IMR-90 (cell line): ENCODE measurements around the gene CFAP43. TPM values are rescaled to one million over a fixed set of nuclear protein-coding genes. Genes with fewer than 3 reads are reported as not detected.

Experiments
- ATAC-seq: fragments of 200-7000 bp; cut with Tn5 transposase; 2 replicates; pipeline ENCODE4 v1.9.1; 2020; ENCODE audit warnings: low read depth, mild to moderate bottlenecking, moderate library complexity
- BruUV-seq: library from RNA; stranded (reverse); fragments of 400-500 nt; replicated peaks from 2 replicates; lab custom pipeline; 2021; lab: Mats Ljungman, UMichigan
- CTCF ChIA-PET: fragments of 300-600 bp; formaldehyde crosslinking; extraction: SDS; loops from one replicate; lab custom pipeline; 2021; ENCODE audit warnings: antibody characterized with exemption; lab: Yijun Ruan, JAX
- POLR2A ChIA-PET: fragments of 300-600 bp; sonication (Branson Sonifier 250); formaldehyde crosslinking; loops from one replicate; lab custom pipeline; 2022; ENCODE audit warnings: antibody characterized with exemption; ENCODE audit not compliant: unreplicated experiment; lab: Charles Lee
- DNase-seq: peaks from one replicate; pipeline ENCODE4 v3.0.0; 2013
- H2AFZ ChIP-seq: replicated peaks from 2 replicates; pipeline ENCODE3; 2013; ENCODE audit warnings: low read length, mild to moderate bottlenecking; ENCODE audit not compliant: poor library complexity
- H2AK5ac ChIP-seq: 2 replicates; pipeline ENCODE4 v1.6.1; 2013; ENCODE audit warnings: low read depth, low read length, inconsistent platforms
- H2AK9ac ChIP-seq: replicated peaks from 2 replicates; pipeline ENCODE3; 2013; ENCODE audit warnings: mild to moderate bottlenecking, low read depth, low read length, moderate library complexity; ENCODE audit not compliant: poor library complexity
- H2BK120ac ChIP-seq: 2 replicates; pipeline ENCODE4 v1.6.1; 2013; ENCODE audit warnings: low read depth, low read length, inconsistent platforms
- H2BK15ac ChIP-seq: 3 replicates; pipeline ENCODE4 v1.6.1; 2013; ENCODE audit warnings: low read depth, low read length, inconsistent platforms
- H2BK20ac ChIP-seq: 2 replicates; pipeline ENCODE4 v1.6.1; 2013; ENCODE audit warnings: low read depth, mild to moderate bottlenecking, inconsistent platforms, low read length, moderate library complexity
- H2BK5ac ChIP-seq: 2 replicates; pipeline ENCODE4 v1.6.1; 2013; ENCODE audit warnings: mild to moderate bottlenecking, low read depth, low read length, inconsistent platforms; ENCODE audit not compliant: poor library complexity, severe bottlenecking
- H3K14ac ChIP-seq: replicated peaks from 2 replicates; pipeline ENCODE4 v1.6.1; 2013; ENCODE audit warnings: low read depth, low read length, inconsistent platforms
- H3K18ac ChIP-seq: 2 replicates; pipeline ENCODE4 v1.6.1; 2013; ENCODE audit warnings: low read depth, low read length, control low read depth
- H3K23ac ChIP-seq: 2 replicates; pipeline ENCODE4 v1.6.1; 2013; ENCODE audit warnings: low read depth, low read length, inconsistent platforms
- H3K27ac ChIP-seq: 2 replicates; pipeline ENCODE4 v1.5.1; 2013; ENCODE audit warnings: mild to moderate bottlenecking, control low read depth, low read length; ENCODE audit not compliant: insufficient read depth
- H3K27me3 ChIP-seq: 2 replicates; pipeline ENCODE4 v1.6.1; 2013; ENCODE audit warnings: low read length; ENCODE audit not compliant: control insufficient read depth, insufficient read depth
- H3K36me3 ChIP-seq: 2 replicates; pipeline ENCODE4 v1.6.1; 2013; ENCODE audit warnings: low read length, mixed read lengths; ENCODE audit not compliant: control insufficient read depth, insufficient read depth
- H3K4ac ChIP-seq: 2 replicates; pipeline ENCODE4 v1.6.1; 2013; ENCODE audit warnings: low read depth, low read length, inconsistent platforms
- H3K4me1 ChIP-seq: 2 replicates; pipeline ENCODE4 v1.6.1; 2013; ENCODE audit warnings: low read length, mixed read lengths; ENCODE audit not compliant: control insufficient read depth, insufficient read depth
- H3K4me2 ChIP-seq: 2 replicates; pipeline ENCODE4 v1.6.1; 2013; ENCODE audit warnings: low read depth, mild to moderate bottlenecking, control low read depth, low read length, moderate library complexity
- H3K4me3 ChIP-seq: 2 replicates; pipeline ENCODE4 v1.5.1; 2013; ENCODE audit warnings: low read depth, mild to moderate bottlenecking, control low read depth, low read length, moderate library complexity; ENCODE audit not compliant: insufficient read depth
- H3K56ac ChIP-seq: 2 replicates; pipeline ENCODE4 v1.6.1; 2013; ENCODE audit warnings: low read length, inconsistent platforms; ENCODE audit not compliant: insufficient read depth; ENCODE audit errors: extremely low read depth
- H3K79me1 ChIP-seq, 2 experiments: 2 replicates each; pipeline ENCODE4 v1.6.1; 2013; ENCODE audit warnings: low read length in 2 of 2, inconsistent platforms in 1 of 2, low read depth in 1 of 2
- H3K9ac ChIP-seq: 2 replicates; pipeline ENCODE4 v1.6.1; 2013; ENCODE audit warnings: low read depth, low read length, control low read depth
- H3K9me1 ChIP-seq: 2 replicates; pipeline ENCODE4 v1.6.1; 2013; ENCODE audit warnings: low read length, inconsistent platforms; ENCODE audit not compliant: insufficient read depth
- H3K9me3 ChIP-seq: 2 replicates; pipeline ENCODE4 v1.6.1; 2013; ENCODE audit warnings: low read length; ENCODE audit not compliant: control insufficient read depth, insufficient read depth
- H4K20me1 ChIP-seq: 2 replicates; pipeline ENCODE4 v1.6.1; 2013; ENCODE audit warnings: low read length, inconsistent platforms; ENCODE audit not compliant: insufficient read depth
- H4K5ac ChIP-seq: 2 replicates; pipeline ENCODE4 v1.6.1; 2013; ENCODE audit warnings: mild to moderate bottlenecking, low read depth, low read length, control low read depth
- H4K8ac ChIP-seq, 2 experiments: 2 replicates each; pipeline ENCODE4 v1.6.1; 2013; ENCODE audit warnings: low read depth in 2 of 2, low read length in 2 of 2, control low read depth in 1 of 2, inconsistent platforms in 1 of 2
- H4K91ac ChIP-seq: 2 replicates; pipeline ENCODE4 v1.6.1; 2013; ENCODE audit warnings: low read depth, low read length, inconsistent platforms; ENCODE audit not compliant: insufficient read depth
- BHLHE40 ChIP-seq: fragments of 150-350 bp; IDR thresholded peaks from 2 replicates; pipeline ENCODE4 v1.6.1; 2016; ENCODE audit warnings: mild to moderate bottlenecking, low read depth, low read length
- CEBPB ChIP-seq: IDR thresholded peaks from 2 replicates; pipeline ENCODE4 v1.6.1; 2012; ENCODE audit warnings: low read depth, low read length, improper control_type of control experiment
- CTCF ChIP-seq: conservative IDR thresholded peaks from 2 replicates; pipeline ENCODE4 v1.5.1; 2012; ENCODE audit warnings: mild to moderate bottlenecking, low read depth, low read length, improper control_type of control experiment
- ELK1 ChIP-seq: fragments of 150-350 bp; IDR thresholded peaks from 2 replicates; pipeline ENCODE4 v1.6.1; 2016; ENCODE audit warnings: low read depth, mild to moderate bottlenecking, low read length, moderate library complexity, borderline replicate concordance
- FOS ChIP-seq: fragments of 150-350 bp; IDR thresholded peaks from 2 replicates; pipeline ENCODE4 v1.6.1; 2016; ENCODE audit warnings: low read depth, low read length
- MAFK ChIP-seq: IDR thresholded peaks from 2 replicates; pipeline ENCODE4 v1.6.1; 2012; ENCODE audit warnings: low read depth, low read length, improper control_type of control experiment
- MAZ ChIP-seq: IDR thresholded peaks from 2 replicates; pipeline ENCODE4 v1.6.1; 2012; ENCODE audit warnings: low read depth, mild to moderate bottlenecking, low read length, improper control_type of control experiment, moderate library complexity, borderline replicate concordance
- MXI1 ChIP-seq: IDR thresholded peaks from 2 replicates; pipeline ENCODE4 v1.6.1; 2012; ENCODE audit warnings: low read depth, mild to moderate bottlenecking, low read length, moderate library complexity, borderline replicate concordance
- NFE2L2 ChIP-seq: fragments of 150-350 bp; IDR thresholded peaks from 2 replicates; pipeline ENCODE4 v1.6.1; 2016; ENCODE audit warnings: low read depth, mild to moderate bottlenecking, low read length
- RCOR1 ChIP-seq: IDR thresholded peaks from 2 replicates; pipeline ENCODE4 v1.6.1; 2012; ENCODE audit warnings: mild to moderate bottlenecking, low read length, improper control_type of control experiment; ENCODE audit not compliant: insufficient replicate concordance
- SMC3 ChIP-seq: fragments of 150-350 bp; IDR thresholded peaks from 2 replicates; pipeline ENCODE4 v1.6.1; 2016; ENCODE audit warnings: low read depth, mild to moderate bottlenecking, antibody characterized with exemption, low read length, moderate library complexity
- WGBS, 2 experiments: methylation state at CpG; one replicate each; pipeline versions ENCODE4 v1.1.5 to v1.1.7; 2013; ENCODE audit warnings: missing lambda C conversion rate in 2 of 2; ENCODE audit not compliant: insufficient read length in 1 of 2; ENCODE audit errors: extremely low coverage in 2 of 2; 5-methylcytosine and 5-hydroxymethylcytosine counted together
- dilution Hi-C: fragments of 300-500 bp; cut with HindIII; formaldehyde crosslinking; loops from one replicate; pipeline ENCODE4 v1.14.3; 2018; ENCODE audit warnings: low sequenced_read_pairs; ENCODE audit not compliant: unreplicated experiment
- in situ Hi-C: fragments of 300-500 bp; cut with MboI; formaldehyde crosslinking; loops from 3 replicates; pipeline ENCODE4 v1.14.3; 2019; ENCODE audit warnings: low sequenced_read_pairs, inconsistent platforms, mixed read lengths
- intact Hi-C: fragments of 100-400 bp; cut with micrococcal nuclease; formaldehyde crosslinking; loops from 2 replicates; pipeline ENCODE4 v1.10.0; 2022
- polyA plus RNA-seq, 3 experiments: library from polyadenylated mRNA; depleted of rRNA; stranded (reverse); fragments of >200 nt; gene quantifications; 2 replicates each; pipeline ENCODE4 v1.2.3, GENCODE V29; 2012; ENCODE audit warnings: low replicate concordance in 1 of 3
- total RNA-seq: library from RNA; depleted of rRNA; stranded (reverse); fragments of >200 nt; gene quantifications from 2 replicates; pipeline ENCODE4 v1.2.3, GENCODE V29; 2012

The CFAP43 gene
- total and polyA plus RNA-seq, 2 of the 4 experiments (the other 2 are of a cell fraction): under 0.01 to 0.05 TPM

- Histone ChIP-seq H3K9me3 (no peaks in the 10 kb centered on the region), H3K14ac (no peak overlapping the region), H3K4me1 (no peaks in the 10 kb centered on the region), H3K9ac (no peak overlapping the region), H2BK5ac (no peak overlapping the region), H3K23ac (no peak overlapping the region), H2BK120ac (no peak overlapping the region), H3K36me3 (no peaks in the 10 kb centered on the region), H3K79me1 (no peaks in the 10 kb centered on the region), H2BK20ac (no peak overlapping the region), H4K8ac (no peak overlapping the region), H3K4me2 (no peak overlapping the region), H3K18ac (no peak overlapping the region), H3K4me3 (no peak overlapping the region), H2AK9ac (no peak overlapping the region), H2AFZ (no peak overlapping the region), H2AK5ac (no peak overlapping the region), H4K5ac (no peak overlapping the region), H3K27ac (no peak overlapping the region), H4K91ac (no peak overlapping the region), H2BK15ac (no peak overlapping the region), H3K56ac (no peak overlapping the region), H4K20me1 (no peaks in the 10 kb centered on the region), H3K9me1 (no peaks in the 10 kb centered on the region), H3K4ac (no peak overlapping the region), H3K27me3 (peaks cover 15% of the 10 kb centered on the region)
- in situ Hi-C loops (loop anchor here (25.0 kb wide), 1 partner anchor 490 kb away; no protein-coding TSS in a partner anchor), intact Hi-C loops (no loop called here), dilution Hi-C loops (no loop called here)
- ChIA-PET POLR2A (no interaction called here), CTCF (no interaction called here)
- DNase-seq (no peak), ATAC-seq (no peak)
- WGBS, 2 experiments: no CpG with 5 or more reads among the region's 2 CpGs
- BruUV-seq: no TSS peak
- TF ChIP-seq BHLHE40: no peak
- TF ChIP-seq ELK1: no peak
- no peak for TF ChIP-seq MAZ
- TF ChIP-seq SMC3: no peak
- TF ChIP-seq CTCF: no peak
- no peak for TF ChIP-seq MAFK
- TF ChIP-seq RCOR1: no peak
- no peak for TF ChIP-seq FOS
- TF ChIP-seq MXI1: no peak
- TF ChIP-seq CEBPB: no peak
- TF ChIP-seq NFE2L2: no peak
Observed at GRCh38 chr10:104202231-104202630, 29.9 kb downstream of the CFAP43 start.
